GM12878 (cell line): Measurements from ENCODE around the gene GPRC5C. TPM values are rescaled to one million over a fixed set of nuclear protein-coding genes. Genes with fewer than 3 reads are reported as not detected.

ENCODE experiments used
- CHD4 ChIP-seq: fragments of 200-600 bp; sonication (generic); IDR thresholded peaks from 2 replicates; pipeline ENCODE4 v1.6.1; 2016; ENCODE audit warnings: mild to moderate bottlenecking
- EP300 ChIP-seq, 2 experiments: fragments of 150-350 bp in 1 of 2; IDR thresholded peaks; 2 replicates each; pipeline ENCODE4 v1.6.1; 2011 to 2012; ENCODE audit warnings: low read depth in 2 of 2, low read length in 2 of 2, borderline replicate concordance in 1 of 2, improper control_type of control experiment in 1 of 2, inconsistent platforms in 1 of 2; ENCODE audit not compliant: control insufficient read depth in 1 of 2
- IKZF1 ChIP-seq: fragments of 450-650 bp; conservative IDR thresholded peaks from 2 replicates; pipeline ENCODE4 v1.6.1; 2017; ENCODE audit warnings: antibody characterized with exemption, mild to moderate bottlenecking
- IKZF2 ChIP-seq, 2 experiments: fragments of 450-650 bp; IDR thresholded peaks; 2 replicates each; pipeline ENCODE4 v1.6.1; 2017; ENCODE audit warnings: mild to moderate bottlenecking in 2 of 2, moderate library complexity in 2 of 2
- NBN ChIP-seq: fragments of 450-650 bp; IDR thresholded peaks from 2 replicates; pipeline ENCODE4 v1.6.1; 2016
- NFYA ChIP-seq: IDR thresholded peaks from 2 replicates; pipeline ENCODE4 v1.6.1; 2011; ENCODE audit warnings: low read depth, mild to moderate bottlenecking, low read length, improper control_type of control experiment, borderline replicate concordance
- NFYB ChIP-seq: IDR thresholded peaks from 2 replicates; pipeline ENCODE4 v1.6.1; 2011; ENCODE audit warnings: low read depth, mild to moderate bottlenecking, low read length, improper control_type of control experiment, moderate library complexity; ENCODE audit not compliant: insufficient read depth
- RAD21 ChIP-seq: IDR thresholded peaks from 2 replicates; pipeline ENCODE4 v1.6.1; 2011; ENCODE audit warnings: mild to moderate bottlenecking, low read depth, low read length, moderate library complexity; ENCODE audit not compliant: insufficient read depth
- RB1 ChIP-seq: fragments of 450-650 bp; formaldehyde crosslinking; IDR thresholded peaks from 2 replicates; pipeline ENCODE4 v1.6.1; 2017; ENCODE audit warnings: mild to moderate bottlenecking, borderline replicate concordance
- SMC3 ChIP-seq: IDR thresholded peaks from 2 replicates; pipeline ENCODE4 v1.6.1; 2011; ENCODE audit warnings: low read length, improper control_type of control experiment, borderline replicate concordance
- SREBF2 ChIP-seq: IDR thresholded peaks from 2 replicates; pipeline ENCODE4 v1.6.1; 2012; ENCODE audit warnings: mild to moderate bottlenecking, low read length
- STAT3 ChIP-seq: IDR thresholded peaks from 2 replicates; pipeline ENCODE4 v1.6.1; 2011; ENCODE audit warnings: low read depth, low read length, improper control_type of control experiment
- ZNF207 ChIP-seq: fragments of 450-650 bp; IDR thresholded peaks from 2 replicates; pipeline ENCODE4 v1.6.1; 2014; ENCODE audit warnings: antibody characterized with exemption, mild to moderate bottlenecking, borderline replicate concordance
- ZNF24 ChIP-seq: fragments of 450-650 bp; IDR thresholded peaks from 2 replicates; pipeline ENCODE4 v1.6.1; 2017; ENCODE audit warnings: antibody characterized with exemption, mild to moderate bottlenecking
- ZNF384 ChIP-seq: IDR thresholded peaks from 2 replicates; pipeline ENCODE4 v1.6.1; 2012; ENCODE audit warnings: low read depth, mild to moderate bottlenecking, low read length, improper control_type of control experiment, borderline replicate concordance
- ZSCAN29 ChIP-seq: fragments of 450-650 bp; IDR thresholded peaks from 2 replicates; pipeline ENCODE4 v1.6.1; 2017; ENCODE audit warnings: mild to moderate bottlenecking, moderate library complexity
- polyA plus RNA-seq, 11 experiments: library from polyadenylated mRNA; depleted of rRNA in 4 of 11; unstranded in 6 of 11; stranded (reverse) in 5 of 11; fragments of >200 nt; fragmentation: Nextera tagmentation in 4 of 11; fragmentation: Illumina TruSeq in 1 of 11; extraction: Ambion mirVana in 4 of 11; extraction: Trizol in 1 of 11; gene quantifications; 1 replicate in 1 of 11; 2 replicates in 10 of 11; pipeline versions ENCODE4 v1.2.1 to v1.2.3, GENCODE V29; 2011 to 2016; ENCODE audit warnings: inconsistent platforms in 2 of 11, missing spikeins in 2 of 11, low read depth in 1 of 11
- total RNA-seq, 4 experiments: library from RNA; depleted of rRNA in 3 of 4; stranded (reverse); fragments of >200 nt in 3 of 4; fragmentation: Illumina TruSeq in 1 of 4; extraction: Trizol in 1 of 4; gene quantifications; 2 replicates each; pipeline versions ENCODE4 v1.2.1 to v1.2.3, GENCODE V29; 2013 to 2021
- TF ChIP-seq, protein P1 (sequence below): fragments of 450-650 bp; IDR thresholded peaks from 2 replicates; pipeline ENCODE4 v1.6.1; 2017; ENCODE audit warnings: mild to moderate bottlenecking, moderate library complexity
- TF ChIP-seq, protein P2 (sequence below): fragments of 450-650 bp; IDR thresholded peaks from 2 replicates; pipeline ENCODE4 v1.6.1; 2018; ENCODE audit warnings: mild to moderate bottlenecking, low read depth, moderate library complexity; ENCODE audit not compliant: partially characterized antibody
- TF ChIP-seq, protein P3 (sequence below): IDR thresholded peaks from 2 replicates; pipeline ENCODE4 v1.6.1; 2011; ENCODE audit warnings: low read depth, low read length, improper control_type of control experiment, borderline replicate concordance
- TF ChIP-seq, protein P4 (sequence below): fragments of 450-650 bp; IDR thresholded peaks from 2 replicates; pipeline ENCODE4 v1.6.1; 2017; ENCODE audit warnings: borderline replicate concordance

GPRC5C gene
- total and polyA plus RNA-seq, 10 of the 15 experiments (the other 5 are each of a cell fraction or from before 2014, with no cell fraction given), result 0.04 to 1.3 (median 0.36) TPM; not detected in 2

DNA sequence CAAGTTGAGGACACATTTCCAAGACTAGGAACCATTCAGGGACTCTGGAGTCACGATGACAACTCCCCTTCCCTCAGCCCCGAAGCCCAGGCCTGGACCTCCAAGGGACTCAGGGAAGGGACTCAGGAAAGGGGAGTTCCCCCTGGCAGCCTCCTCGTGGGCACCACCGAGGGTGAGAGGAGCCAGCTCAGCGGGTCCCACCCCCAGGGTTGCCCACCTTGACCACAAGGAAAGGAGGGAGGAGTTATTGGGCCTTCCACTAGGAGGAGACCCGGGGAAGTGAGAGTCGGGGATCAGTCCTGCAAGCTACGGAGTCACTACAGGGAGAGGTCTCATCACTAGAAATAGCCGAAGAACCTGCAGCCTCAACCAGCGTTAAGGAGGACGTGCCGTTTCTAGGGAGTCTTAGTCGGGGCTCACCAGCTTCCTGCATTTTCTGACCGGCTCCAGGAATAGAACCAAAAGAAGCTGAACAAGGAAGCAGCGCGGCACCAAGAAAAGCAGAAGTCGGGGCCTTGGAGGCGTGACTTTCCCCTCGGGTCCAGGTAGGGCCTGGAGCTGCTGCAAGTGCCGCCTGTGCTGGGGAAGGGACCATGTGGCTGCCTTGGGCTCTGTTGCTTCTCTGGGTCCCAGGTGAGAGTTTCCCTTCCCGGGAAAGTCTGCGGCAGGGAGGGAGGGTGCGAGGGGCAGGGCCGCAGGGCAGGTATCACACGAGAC, 34.4 kb downstream of the GPRC5C start, which contains the start of gene CD300A (continued):
- TF ChIP-seq, protein P1, sequence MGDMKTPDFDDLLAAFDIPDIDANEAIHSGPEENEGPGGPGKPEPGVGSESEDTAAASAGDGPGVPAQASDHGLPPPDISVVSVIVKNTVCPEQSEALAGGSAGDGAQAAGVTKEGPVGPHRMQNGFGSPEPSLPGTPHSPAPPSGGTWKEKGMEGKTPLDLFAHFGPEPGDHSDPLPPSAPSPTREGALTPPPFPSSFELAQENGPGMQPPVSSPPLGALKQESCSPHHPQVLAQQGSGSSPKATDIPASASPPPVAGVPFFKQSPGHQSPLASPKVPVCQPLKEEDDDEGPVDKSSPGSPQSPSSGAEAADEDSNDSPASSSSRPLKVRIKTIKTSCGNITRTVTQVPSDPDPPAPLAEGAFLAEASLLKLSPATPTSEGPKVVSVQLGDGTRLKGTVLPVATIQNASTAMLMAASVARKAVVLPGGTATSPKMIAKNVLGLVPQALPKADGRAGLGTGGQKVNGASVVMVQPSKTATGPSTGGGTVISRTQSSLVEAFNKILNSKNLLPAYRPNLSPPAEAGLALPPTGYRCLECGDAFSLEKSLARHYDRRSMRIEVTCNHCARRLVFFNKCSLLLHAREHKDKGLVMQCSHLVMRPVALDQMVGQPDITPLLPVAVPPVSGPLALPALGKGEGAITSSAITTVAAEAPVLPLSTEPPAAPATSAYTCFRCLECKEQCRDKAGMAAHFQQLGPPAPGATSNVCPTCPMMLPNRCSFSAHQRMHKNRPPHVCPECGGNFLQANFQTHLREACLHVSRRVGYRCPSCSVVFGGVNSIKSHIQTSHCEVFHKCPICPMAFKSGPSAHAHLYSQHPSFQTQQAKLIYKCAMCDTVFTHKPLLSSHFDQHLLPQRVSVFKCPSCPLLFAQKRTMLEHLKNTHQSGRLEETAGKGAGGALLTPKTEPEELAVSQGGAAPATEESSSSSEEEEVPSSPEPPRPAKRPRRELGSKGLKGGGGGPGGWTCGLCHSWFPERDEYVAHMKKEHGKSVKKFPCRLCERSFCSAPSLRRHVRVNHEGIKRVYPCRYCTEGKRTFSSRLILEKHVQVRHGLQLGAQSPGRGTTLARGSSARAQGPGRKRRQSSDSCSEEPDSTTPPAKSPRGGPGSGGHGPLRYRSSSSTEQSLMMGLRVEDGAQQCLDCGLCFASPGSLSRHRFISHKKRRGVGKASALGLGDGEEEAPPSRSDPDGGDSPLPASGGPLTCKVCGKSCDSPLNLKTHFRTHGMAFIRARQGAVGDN, result peak; percentile 37
- TF ChIP-seq NFYB (no peak), IKZF1 (peak; percentile 94), SMC3 (no peak), CHD4 (no peak), SREBF2 (no peak), IKZF2 (IDR thresholded peaks at IDR 0.05) (peak; percentile 90 to 91), RAD21 (no peak), STAT3 (no peak), ZNF24 (no peak), NFYA (no peak), EP300 (IDR thresholded peaks at IDR 0.05; ENCODE audit: borderline replicate concordance in 1 of 2, control insufficient read depth in 1 of 2, low read depth in 2 of 2, low read length in 2 of 2) (no peak), ZNF384 (no peak), ZSCAN29 (no peak), RB1 (0 out of 2 replicates have a peak, but pooled peaks have one; percentile 36), NBN (peak; percentile 13; the same call in 1 of the 2 replicates), ZNF207 (no peak)
- TF ChIP-seq, protein P2, sequence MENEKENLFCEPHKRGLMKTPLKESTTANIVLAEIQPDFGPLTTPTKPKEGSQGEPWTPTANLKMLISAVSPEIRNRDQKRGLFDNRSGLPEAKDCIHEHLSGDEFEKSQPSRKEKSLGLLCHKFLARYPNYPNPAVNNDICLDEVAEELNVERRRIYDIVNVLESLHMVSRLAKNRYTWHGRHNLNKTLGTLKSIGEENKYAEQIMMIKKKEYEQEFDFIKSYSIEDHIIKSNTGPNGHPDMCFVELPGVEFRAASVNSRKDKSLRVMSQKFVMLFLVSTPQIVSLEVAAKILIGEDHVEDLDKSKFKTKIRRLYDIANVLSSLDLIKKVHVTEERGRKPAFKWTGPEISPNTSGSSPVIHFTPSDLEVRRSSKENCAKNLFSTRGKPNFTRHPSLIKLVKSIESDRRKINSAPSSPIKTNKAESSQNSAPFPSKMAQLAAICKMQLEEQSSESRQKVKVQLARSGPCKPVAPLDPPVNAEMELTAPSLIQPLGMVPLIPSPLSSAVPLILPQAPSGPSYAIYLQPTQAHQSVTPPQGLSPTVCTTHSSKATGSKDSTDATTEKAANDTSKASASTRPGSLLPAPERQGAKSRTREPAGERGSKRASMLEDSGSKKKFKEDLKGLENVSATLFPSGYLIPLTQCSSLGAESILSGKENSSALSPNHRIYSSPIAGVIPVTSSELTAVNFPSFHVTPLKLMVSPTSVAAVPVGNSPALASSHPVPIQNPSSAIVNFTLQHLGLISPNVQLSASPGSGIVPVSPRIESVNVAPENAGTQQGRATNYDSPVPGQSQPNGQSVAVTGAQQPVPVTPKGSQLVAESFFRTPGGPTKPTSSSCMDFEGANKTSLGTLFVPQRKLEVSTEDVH, result no peak
- TF ChIP-seq, protein P3, sequence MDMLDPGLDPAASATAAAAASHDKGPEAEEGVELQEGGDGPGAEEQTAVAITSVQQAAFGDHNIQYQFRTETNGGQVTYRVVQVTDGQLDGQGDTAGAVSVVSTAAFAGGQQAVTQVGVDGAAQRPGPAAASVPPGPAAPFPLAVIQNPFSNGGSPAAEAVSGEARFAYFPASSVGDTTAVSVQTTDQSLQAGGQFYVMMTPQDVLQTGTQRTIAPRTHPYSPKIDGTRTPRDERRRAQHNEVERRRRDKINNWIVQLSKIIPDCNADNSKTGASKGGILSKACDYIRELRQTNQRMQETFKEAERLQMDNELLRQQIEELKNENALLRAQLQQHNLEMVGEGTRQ, result no peak
- TF ChIP-seq, protein P4, sequence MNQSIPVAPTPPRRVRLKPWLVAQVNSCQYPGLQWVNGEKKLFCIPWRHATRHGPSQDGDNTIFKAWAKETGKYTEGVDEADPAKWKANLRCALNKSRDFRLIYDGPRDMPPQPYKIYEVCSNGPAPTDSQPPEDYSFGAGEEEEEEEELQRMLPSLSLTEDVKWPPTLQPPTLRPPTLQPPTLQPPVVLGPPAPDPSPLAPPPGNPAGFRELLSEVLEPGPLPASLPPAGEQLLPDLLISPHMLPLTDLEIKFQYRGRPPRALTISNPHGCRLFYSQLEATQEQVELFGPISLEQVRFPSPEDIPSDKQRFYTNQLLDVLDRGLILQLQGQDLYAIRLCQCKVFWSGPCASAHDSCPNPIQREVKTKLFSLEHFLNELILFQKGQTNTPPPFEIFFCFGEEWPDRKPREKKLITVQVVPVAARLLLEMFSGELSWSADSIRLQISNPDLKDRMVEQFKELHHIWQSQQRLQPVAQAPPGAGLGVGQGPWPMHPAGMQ, result no peak
